Activated naive CD8-positive, alpha-beta T cell treated with anti-CD3 and anti-CD28 coated beads, Interleukin-2, amount 10 ng/mL, durations not matched to agents 7 days and 5 days (primary cell): Measurements from ENCODE around the gene TMEM198. TPM values are rescaled to one million over a fixed set of nuclear protein-coding genes. Genes with fewer than 3 reads are reported as not detected.

Source experiments
- ATAC-seq: fragments of 150-1000 bp; cut with Tn5 transposase; one replicate; pipeline ENCODE4 v1.10.0; 2021; ENCODE audit warnings: low read depth, moderate library complexity
- POLR2A ChIA-PET: fragments of 350-600 bp; sonication (Branson Sonifier 250); formaldehyde crosslinking; loops from one replicate; lab custom pipeline; 2021; ENCODE audit warnings: antibody characterized with exemption; lab: Charles Lee
- DNase-seq: peaks from one replicate; pipeline ENCODE4 v3.0.0; 2021
- H3K27ac Mint-ChIP-seq: one replicate; pipeline ENCODE4 v1.8.0; 2022; ENCODE audit warnings: mild to moderate bottlenecking, mixed read lengths
- H3K27me3 Mint-ChIP-seq: one replicate; pipeline ENCODE4 v1.8.0; 2022; ENCODE audit warnings: mild to moderate bottlenecking, moderate library complexity, mixed read lengths
- H3K36me3 Mint-ChIP-seq: one replicate; pipeline ENCODE4 v1.8.0; 2021; ENCODE audit warnings: mild to moderate bottlenecking, mixed read lengths
- H3K4me1 Mint-ChIP-seq: one replicate; pipeline ENCODE4 v1.8.0; 2021; ENCODE audit warnings: mixed read lengths
- H3K4me3 Mint-ChIP-seq: one replicate; pipeline ENCODE4 v1.8.0; 2022; ENCODE audit warnings: mild to moderate bottlenecking, moderate library complexity, mixed read lengths
- H3K9me3 Mint-ChIP-seq: one replicate; pipeline ENCODE4 v1.8.0; 2021; ENCODE audit warnings: mixed read lengths
- total RNA-seq, 2 experiments: library from RNA; stranded (reverse); gene quantifications; one replicate each; pipeline ENCODE4 v1.2.3, GENCODE V29; 2021

TMEM198 gene
- total RNA-seq, 2 experiments from 2014 or later, result 0.85 to 1.1 TPM

GRCh38 chr2:219537657-219538488, 6.0 kb upstream of the TMEM198 start:
- Mint-ChIP-seq H3K4me3 (no peak overlapping the region), H3K9me3 (no peaks in the 10 kb centered on the region), H3K27ac (no peak overlapping the region), H3K4me1 (peaks cover 8% of the 10 kb centered on the region), H3K27me3 (no peaks in the 10 kb centered on the region), H3K36me3 (no peaks in the 10 kb centered on the region)
- ATAC-seq, result no peak
- POLR2A ChIA-PET, result interaction anchor here (0.7 kb wide), 1 partner anchor 60 kb away, joined by 7 read pairs; the partner anchor contains the start of gene STK11IP
- no peak for DNase-seq

DNA sequence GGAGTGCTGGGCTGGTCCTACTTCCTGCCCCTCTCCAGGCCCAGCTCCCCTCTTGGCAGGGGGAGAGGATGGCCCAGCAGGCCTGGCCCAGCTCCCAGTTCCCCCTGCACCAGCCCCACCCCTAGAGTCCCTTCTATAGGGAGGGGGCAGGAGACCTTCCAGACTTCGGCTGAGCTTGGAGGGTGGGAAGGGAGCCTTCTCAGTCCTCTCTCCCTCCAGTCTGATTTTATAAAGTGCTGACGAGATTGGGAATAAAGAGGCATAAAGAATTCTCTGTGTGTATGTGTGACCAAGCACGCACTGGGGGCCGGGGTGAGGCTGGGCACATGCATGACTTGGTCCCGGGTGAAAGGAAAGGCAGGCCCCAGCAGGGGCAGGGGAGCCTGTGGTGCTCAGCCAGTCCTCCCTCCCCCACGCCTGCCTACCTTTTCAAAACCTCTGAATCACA, 5.3 kb upstream of the TMEM198 start:
- Mint-ChIP-seq H3K9me3 (no peaks in the 10 kb centered on the region), H3K27ac (no peak overlapping the region), H3K4me1 (peaks cover 8% of the 10 kb centered on the region), H3K4me3 (no peak overlapping the region), H3K27me3 (no peaks in the 10 kb centered on the region), H3K36me3 (no peaks in the 10 kb centered on the region)
- no peak for ATAC-seq
- POLR2A ChIA-PET, result no interaction called here
- DNase-seq, result no peak

GRCh38 chr2:219538956-219539788, 4.7 kb upstream of the TMEM198 start:
- Mint-ChIP-seq H3K36me3 (no peaks in the 10 kb centered on the region), H3K27ac (no peak overlapping the region), H3K9me3 (no peaks in the 10 kb centered on the region), H3K4me1 (peaks cover 8% of the 10 kb centered on the region), H3K4me3 (no peak overlapping the region), H3K27me3 (peaks cover 1% of the 10 kb centered on the region)
- ATAC-seq, result no peak
- no peak for DNase-seq
- POLR2A ChIA-PET, result no interaction called here

DNA sequence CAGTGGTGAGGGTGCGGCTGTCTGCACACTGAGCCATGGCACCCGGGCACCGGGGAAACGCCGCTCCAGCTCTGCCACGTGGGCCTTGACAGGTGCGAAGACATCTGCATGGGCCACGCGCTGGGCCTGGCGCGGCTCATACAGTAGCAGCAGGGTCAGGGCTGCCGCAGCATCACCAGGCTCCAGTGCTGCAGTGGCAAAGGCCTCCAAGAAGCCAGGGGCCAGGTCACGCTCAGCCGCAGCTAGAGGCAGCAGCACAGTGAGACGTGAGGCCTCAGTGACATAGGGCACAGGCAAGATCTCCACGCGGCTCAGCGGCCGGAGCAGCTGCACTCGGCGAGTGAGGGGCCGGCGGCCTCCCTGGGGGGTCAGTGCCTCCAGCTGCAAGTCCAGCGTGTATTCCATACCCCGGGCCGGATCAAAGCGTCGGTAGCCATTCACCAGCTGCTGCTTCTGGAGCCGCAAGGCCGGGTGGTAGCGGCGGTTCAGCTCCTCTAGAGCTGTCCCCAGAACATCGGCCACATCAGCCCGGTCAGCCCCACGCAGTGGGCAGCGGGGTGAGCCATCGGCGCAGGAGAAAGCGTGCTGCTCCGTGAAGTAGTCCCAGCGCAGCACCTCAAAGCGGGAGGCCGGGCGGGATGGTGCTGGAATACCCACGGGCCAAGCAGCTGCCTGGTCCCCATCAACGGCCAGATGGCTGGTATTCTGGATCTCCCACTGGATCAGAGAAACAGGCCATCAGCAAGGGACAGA, 3.7 kb upstream of the TMEM198 start:
- POLR2A ChIA-PET, result no interaction called here
- DNase-seq, result no peak
- ATAC-seq, result no peak
- Mint-ChIP-seq H3K9me3 (no peaks in the 10 kb centered on the region), H3K36me3 (no peaks in the 10 kb centered on the region), H3K27ac (no peak overlapping the region), H3K4me3 (no peak overlapping the region), H3K27me3 (peaks cover 9% of the 10 kb centered on the region), H3K4me1 (peaks cover 15% of the 10 kb centered on the region)

DNA sequence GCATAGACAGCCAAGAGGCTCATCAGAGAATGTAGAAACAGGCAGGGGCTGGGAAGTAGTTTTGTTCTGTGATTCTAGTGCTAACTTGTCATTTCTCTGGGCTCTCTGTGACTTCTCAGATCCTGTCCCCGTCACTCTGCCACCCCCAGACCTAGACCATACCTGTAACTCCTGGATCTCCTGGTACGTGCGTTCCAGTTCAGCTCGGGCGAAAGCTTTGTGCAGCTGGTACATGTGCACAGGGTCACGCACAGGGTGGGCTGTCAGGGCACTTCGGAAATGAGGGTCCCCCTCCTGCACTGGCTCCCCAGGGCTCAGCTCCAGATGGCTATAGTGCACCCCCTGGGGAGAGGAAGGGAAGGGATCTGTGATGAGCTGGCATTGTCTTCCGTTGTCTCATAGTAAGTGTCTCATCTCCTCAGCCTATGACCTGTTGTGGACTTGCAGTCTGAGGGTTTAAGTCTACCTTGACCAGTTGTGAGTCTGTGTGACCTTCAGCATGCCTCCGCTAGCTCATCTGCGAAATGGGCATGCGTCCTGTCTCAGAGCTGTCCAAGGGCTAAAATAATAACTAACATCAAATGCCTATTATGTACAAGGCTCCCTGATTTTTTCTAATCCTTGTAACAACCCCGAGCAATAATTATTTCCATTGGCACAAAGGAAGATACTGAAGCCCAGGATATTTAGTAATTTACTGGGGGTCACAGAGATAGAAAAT, 2.9 kb upstream of the TMEM198 start:
- H3K36me3 Mint-ChIP-seq, result no peaks in the 10 kb centered on the region
- POLR2A ChIA-PET, result interaction anchor here (0.8 kb wide), 1 partner anchor 14 kb away, joined by 3 read pairs; no protein-coding TSS in a partner anchor

DNA sequence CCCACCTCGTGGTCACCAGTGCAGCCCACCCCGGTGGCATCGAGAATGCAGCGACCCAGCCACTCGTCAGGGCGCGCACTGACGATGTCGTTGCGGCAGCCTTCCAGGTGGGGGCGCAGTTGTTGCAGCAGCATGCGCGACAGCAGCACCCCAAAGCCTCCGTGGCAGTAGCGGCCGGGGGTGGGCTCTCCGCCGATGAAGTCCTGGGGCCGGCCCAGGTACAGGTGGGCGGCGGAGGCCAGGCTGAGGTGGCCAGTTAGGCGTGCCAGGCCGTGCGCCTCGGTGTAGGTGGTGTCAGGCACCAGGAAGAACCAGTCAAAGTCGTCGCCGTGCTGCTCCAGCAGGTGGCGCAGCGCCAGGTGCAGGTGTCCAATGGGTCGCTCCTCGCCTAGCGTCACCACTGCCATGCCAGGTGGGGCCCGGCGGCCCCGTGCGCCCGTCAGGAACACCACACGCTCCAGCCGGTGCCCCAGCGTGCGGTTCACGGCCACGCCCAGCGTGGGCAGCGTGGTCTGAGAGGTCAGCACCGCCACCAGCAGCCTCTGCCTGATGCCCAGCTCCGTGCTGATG, 2.1 kb upstream of the TMEM198 start:
- Mint-ChIP-seq H3K4me3 (peak overlapping the region; percentile 91), H3K9me3 (no peaks in the 10 kb centered on the region), H3K4me1 (peaks cover 15% of the 10 kb centered on the region), H3K36me3 (no peaks in the 10 kb centered on the region), H3K27ac (no peak overlapping the region), H3K27me3 (peaks cover 19% of the 10 kb centered on the region)
- POLR2A ChIA-PET, result interaction anchor here (0.8 to 1.0 kb wide), 2 partner anchors 14 to 56 kb away, joined by 3 read pairs; partner anchors contain the start of gene STK11IP
- ATAC-seq (peak; percentile 51), DNase-seq (peak; percentile 95)

More for the DNA sequence above, 2.9 kb upstream of the TMEM198 start:
- H3K27me3 Mint-ChIP-seq, result peaks cover 13% of the 10 kb centered on the region
- no peak overlapping the region for H3K27ac Mint-ChIP-seq
- peaks cover 15% of the 10 kb centered on the region for H3K4me1 Mint-ChIP-seq
- peak overlapping the region; percentile 91 for H3K4me3 Mint-ChIP-seq
- no peak for DNase-seq
- no peak for ATAC-seq
- no peaks in the 10 kb centered on the region for H3K9me3 Mint-ChIP-seq

GRCh38 chr2:219542931-219543595, 765 bp upstream of the TMEM198 start:
- Mint-ChIP-seq H3K9me3 (no peaks in the 10 kb centered on the region), H3K27ac (peak overlapping the region; percentile 63), H3K27me3 (peaks cover 19% of the 10 kb centered on the region), H3K36me3 (no peaks in the 10 kb centered on the region), H3K4me1 (peaks cover 15% of the 10 kb centered on the region), H3K4me3 (peak overlapping the region; percentile 91)
- POLR2A ChIA-PET, result interaction anchor here (1.0 to 2.1 kb wide), 4 partner anchors 10 to 155 kb away, joined by 3 to 7 read pairs (median 5); partner anchors contain the start of genes DNPEP and STK11IP
- no peak for DNase-seq
- peak; percentile 54 for ATAC-seq

DNA sequence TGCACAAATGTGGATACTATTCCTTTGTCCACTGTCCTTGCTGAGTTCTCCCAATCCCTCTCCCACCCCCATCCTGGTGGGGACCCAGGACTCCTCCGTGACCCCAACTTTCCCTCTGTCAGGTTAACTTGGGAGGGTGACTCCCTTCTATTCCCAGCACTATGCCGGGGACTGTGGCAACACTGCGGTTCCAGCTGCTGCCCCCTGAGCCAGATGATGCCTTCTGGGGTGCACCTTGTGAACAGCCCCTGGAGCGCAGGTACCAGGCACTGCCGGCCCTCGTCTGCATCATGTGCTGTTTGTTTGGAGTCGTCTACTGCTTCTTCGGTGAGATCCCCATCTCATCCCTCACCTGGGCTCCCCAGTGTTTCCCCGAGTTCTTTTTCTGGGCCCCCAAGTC, 739 bp downstream of the TMEM198 start:
- H3K4me3 Mint-ChIP-seq, result peak overlapping the region; percentile 77
- peaks cover 15% of the 10 kb centered on the region for H3K4me1 Mint-ChIP-seq
- H3K27ac Mint-ChIP-seq, result no peak overlapping the region
- ATAC-seq (no peak), DNase-seq (no peak)
- POLR2A ChIA-PET, result interaction anchor here (1.2 to 2.1 kb wide), 3 partner anchors 8 to 53 kb away, joined by 3 to 7 read pairs (median 5); partner anchors contain the start of genes GMPPA and STK11IP
- no peaks in the 10 kb centered on the region for H3K36me3 Mint-ChIP-seq
- H3K27me3 Mint-ChIP-seq, result peaks cover 19% of the 10 kb centered on the region
- H3K9me3 Mint-ChIP-seq, result no peaks in the 10 kb centered on the region

DNA sequence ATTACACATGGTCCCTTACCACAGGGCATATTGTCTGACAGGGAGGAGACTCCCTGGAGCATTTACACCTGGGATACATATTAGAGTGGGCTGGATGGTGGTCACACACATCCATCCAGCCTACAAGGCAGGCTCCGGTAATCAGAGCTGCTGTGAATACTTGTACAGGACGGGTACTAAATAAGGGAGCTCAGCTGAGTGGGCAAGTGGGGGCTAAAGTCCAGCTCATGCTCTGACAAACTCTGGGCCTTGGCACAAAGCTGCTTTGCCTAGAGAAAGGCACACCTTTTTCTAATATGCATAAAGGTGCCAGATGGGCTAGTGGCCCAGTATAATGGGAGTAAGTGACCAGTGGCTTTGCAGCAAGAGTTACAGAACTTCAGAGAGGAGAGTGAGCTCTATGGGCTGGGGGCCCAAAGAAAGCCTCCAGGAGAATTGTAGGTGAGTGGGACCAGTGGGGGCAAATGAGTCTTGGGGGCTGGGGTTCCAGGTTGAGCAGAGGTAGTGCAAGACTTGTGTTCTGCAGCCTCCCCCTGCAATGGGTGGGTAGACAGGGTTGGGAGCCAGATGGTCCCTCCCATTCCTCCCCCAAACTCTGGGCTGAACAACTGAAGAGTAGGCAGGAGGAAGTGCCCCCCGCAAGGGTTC, 1.6 kb downstream of the TMEM198 start:
- ATAC-seq, result no peak
- Mint-ChIP-seq H3K27ac (no peak overlapping the region), H3K27me3 (peaks cover 22% of the 10 kb centered on the region), H3K9me3 (no peaks in the 10 kb centered on the region), H3K4me3 (no peak overlapping the region), H3K36me3 (no peaks in the 10 kb centered on the region), H3K4me1 (peaks cover 15% of the 10 kb centered on the region)
- no peak for DNase-seq
- POLR2A ChIA-PET, result no interaction called here

- no peak for DNase-seq
- POLR2A ChIA-PET, result no interaction called here
- Mint-ChIP-seq H3K4me3 (no peak overlapping the region), H3K4me1 (peaks cover 15% of the 10 kb centered on the region), H3K27ac (no peak overlapping the region), H3K27me3 (peaks cover 25% of the 10 kb centered on the region), H3K9me3 (no peaks in the 10 kb centered on the region), H3K36me3 (no peaks in the 10 kb centered on the region)
- ATAC-seq, result no peak
Measured at GRCh38 chr2:219545943-219546352, 2.1 kb downstream of the TMEM198 start.

DNA sequence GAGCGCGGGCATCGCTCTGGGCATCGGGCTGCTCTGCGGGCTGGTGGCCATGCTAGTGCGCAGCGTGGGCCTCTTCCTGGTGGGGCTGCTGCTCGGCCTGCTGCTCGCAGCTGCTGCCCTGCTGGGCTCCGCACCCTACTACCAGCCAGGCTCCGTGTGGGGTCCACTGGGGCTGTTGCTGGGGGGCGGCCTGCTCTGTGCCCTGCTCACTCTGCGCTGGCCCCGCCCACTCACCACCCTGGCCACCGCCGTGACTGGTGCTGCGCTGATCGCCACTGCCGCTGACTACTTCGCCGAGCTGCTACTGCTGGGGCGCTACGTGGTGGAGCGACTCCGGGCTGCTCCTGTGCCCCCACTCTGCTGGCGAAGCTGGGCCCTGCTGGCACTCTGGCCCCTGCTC, 3.8 kb downstream of the TMEM198 start:
- Mint-ChIP-seq H3K27ac (no peak overlapping the region), H3K4me1 (peaks cover 12% of the 10 kb centered on the region), H3K4me3 (no peak overlapping the region), H3K27me3 (peaks cover 36% of the 10 kb centered on the region), H3K9me3 (no peaks in the 10 kb centered on the region), H3K36me3 (no peaks in the 10 kb centered on the region)
- ATAC-seq (no peak), DNase-seq (no peak)
- POLR2A ChIA-PET, result no interaction called here
